GM19395 (cell line): ENCODE measurements around the gene RNF26.

Experiments
- ATAC-seq: cut with Tn5 transposase; IDR thresholded peaks from one replicate; pipeline ENCODE4 v1.9.1; 2021; ENCODE audit warnings: mild to moderate bottlenecking, moderate library complexity; ENCODE audit not compliant: unreplicated experiment

RNF26 gene

DNA sequence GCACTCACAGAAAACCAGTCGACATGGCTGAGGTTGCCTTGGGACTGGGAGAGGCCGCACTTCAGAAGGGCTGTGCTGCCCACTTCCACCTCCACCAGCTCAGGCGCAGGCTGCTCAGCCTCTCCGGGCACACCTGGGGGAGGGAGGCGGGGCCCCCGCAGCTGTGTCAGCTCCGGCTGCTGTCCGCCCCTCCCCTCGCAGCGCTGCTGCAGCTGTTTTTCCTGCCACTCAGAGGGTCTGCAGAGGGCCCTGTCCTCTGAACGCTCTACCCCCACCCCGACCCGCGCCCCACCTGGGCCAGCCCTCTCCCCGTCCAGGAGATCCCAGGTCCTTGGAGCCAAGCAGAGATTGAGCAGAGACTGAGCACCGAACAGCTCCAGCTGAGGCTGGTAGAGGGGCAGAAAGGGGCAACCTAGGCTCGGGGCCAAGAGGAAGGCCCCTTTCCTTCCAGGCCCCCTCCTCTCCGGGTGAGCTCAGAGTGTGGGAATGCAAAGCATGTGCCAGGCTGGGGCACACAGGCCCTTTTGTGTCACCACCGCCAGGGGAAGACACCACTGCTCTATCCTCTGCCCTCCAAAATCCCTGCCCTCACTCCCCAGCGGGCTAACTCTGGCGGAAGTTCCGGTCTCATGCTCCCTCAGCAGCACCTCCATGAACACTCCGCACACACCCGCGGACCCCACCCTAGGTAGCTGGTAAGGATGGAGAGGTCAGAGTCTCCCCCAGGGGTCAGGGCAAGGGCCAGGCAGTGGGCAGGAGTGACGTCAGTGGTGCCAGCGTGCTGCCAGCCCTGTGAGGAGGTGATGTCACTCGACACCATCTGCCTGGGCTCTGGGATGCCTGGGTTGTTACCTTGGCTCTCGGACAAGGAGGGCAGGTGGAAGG lies 19.0 kb upstream of the RNF26 start:
- ATAC-seq = peak; percentile 50

GRCh38 chr11:119316016-119316728 lies 18.2 kb upstream of the RNF26 start:
- no peak for ATAC-seq

- ATAC-seq = no peak
These were observed 17.4 kb upstream of the RNF26 start, which contains the start of gene MCAM for GRCh38 chr11:119316729-119317591. Gene MCAM (minus strand): TSS chr11:119317130. CDS start chr11:119317101, 29 bp downstream.

DNA sequence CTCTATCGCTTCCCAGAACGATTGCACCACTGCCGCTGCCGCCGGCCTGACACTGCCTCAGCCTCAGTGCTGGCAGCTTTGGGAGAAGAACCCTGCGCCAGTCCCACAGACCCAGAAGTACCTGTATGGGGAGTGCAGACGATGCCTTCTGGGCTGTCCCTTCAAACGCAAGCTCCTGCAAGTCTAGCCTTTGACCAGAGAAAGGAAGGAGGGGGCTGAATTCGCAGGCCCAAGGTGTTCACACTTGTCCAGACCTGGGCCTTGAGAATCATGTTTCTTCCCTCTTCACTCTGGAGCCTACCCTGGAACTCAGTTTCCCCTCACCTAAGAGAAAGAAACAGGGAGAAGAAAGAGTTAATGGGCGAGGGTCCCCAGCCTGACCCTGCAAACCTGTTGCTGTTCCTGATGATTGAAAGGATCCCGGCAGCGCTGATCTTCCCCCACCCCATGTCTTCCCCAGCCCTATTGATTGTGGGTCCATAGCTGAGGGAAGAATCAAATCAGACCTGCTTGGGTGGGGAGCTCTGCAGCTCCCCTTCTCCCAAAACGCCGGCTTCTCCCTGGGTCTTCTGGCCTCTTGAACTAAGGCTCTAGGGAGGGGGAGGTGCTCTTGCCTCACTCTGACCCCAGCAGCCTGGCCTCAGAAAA lies 16.6 kb upstream of the RNF26 start:
- ATAC-seq = no peak

DNA sequence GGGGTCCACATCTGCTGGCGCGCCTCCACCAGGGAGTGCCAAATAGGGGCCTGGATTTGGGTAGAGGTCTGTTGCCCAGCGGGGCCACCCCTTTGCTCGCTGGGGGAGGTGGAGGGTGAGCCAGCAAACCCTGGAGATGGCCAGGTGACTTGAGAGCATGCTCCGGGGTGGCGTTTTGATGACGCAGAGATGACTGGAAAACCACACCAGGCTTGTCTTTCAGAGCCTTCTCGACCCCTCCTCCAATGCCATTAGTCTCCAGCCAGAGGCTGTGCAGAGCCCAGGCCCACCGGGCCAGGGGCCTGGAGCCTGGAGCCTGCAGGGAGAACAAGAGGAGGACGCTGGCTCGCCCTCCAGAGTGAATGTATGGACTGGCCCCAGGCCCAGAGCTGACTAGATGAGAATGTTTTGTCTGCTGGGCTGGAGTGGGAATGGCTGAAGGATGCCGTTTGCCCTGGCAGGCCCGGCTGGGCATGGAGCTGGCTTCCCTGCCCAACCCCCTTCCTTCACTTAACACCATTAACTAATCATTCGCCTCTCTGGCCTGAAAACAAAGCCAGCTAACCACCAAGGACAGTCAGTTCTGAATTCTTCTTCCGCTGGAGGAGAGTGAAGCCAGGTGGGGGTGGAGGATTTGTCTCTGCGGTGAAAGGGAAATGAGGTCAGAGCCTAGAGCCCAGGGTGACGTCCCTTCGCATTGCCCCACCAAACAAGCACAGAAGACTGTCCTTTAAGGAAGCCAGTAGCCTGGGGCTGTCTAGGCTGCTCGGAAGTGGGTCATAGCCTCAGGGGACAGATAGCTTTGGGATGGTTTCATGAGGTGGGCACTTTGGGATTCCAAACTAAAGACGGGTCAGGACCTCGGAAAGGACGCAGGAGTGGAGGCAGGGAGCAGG lies 15.8 kb upstream of the RNF26 start:
- no peak for ATAC-seq

- no peak for ATAC-seq
These were observed 15.1 kb upstream of the RNF26 start for GRCh38 chr11:119319136-119319699.

DNA sequence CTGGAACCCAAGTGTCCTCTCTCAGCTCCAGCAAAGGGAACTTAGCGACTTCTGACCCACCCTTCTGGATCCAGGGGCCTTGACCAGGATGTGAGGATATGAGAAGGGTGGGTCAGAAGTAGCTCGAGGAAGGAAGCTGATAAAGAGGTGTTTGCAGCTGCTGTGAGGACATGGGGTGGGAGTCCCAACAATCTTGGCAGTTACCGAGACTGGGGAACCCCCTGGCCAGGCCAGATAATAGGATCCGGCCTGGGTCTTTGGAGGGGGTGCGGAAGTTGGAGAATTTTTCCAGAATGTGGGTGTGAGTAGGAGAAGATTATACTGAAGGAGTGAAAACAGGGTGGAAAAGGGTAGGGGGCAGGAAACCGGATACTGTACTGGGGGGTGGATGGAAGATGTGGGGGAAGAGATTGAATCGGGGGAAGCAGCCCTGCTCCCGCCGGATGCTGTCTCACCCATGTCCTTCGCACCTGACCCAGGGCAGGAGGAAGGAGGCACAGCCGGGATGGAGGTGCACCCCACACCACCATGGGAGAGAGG lies 14.6 kb upstream of the RNF26 start:
- ATAC-seq = no peak

DNA sequence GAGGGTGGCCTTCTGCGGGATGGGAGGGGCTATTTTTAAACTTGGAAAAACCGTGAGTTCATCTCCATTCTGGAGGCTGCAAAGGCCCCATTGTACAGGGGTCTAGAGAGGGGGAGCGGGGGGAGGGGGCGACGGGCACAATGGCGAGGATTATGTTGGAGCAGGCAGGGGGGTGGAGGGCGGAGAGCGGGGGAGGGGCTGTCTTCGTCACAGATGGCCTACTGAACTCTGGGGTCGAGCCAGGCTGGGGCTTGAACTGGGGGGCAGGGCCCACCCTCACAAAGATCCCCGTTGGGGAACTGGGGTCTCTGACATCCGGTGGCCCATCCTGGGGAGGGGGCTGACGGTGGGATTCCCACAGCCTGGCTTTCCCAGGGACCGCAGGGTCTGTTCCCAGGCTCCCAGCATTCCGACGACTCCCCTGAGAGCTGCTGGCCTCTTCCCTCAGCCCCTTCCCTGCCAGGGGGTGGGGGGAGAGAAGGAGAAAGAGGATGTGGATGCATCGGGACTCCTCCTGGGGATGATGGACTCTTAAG lies 14.0 kb upstream of the RNF26 start:
- no peak for ATAC-seq

DNA sequence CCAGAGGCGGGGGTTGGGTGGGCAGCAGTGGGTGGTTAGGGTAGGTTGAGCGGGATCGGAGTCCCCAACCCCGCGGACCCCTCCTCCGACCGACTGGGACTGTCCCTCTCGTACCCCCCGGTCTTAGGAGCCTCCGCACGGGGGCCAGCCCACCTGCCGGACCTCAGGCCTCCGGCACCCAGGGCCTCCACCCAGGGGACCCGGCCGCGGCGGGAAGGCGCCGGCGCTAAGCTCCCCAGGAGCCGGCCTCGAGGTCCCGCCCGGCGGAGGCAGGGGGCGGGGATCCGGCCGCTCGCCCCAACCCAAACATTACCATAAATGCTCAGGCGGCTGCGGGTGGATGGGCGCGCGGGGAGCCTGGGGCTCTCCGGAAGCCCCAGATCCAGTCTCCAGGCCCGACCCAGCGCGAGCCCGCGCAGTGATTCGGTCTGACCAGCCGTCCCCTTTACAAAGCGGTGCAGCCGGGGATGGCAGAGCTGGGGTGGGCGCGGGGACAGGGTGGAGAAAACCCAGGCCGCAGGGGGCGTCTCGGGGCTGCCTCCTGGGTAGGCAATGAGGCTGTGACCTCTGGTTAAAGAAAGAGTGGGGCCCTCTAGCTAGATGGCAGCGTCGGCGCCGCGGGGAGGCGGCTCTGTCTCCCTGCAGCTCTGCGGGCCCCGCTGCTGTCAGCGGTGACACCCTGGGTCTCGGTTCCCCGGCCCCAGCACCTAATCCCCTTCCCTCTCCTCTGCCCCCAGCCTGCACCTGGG lies 13.4 kb upstream of the RNF26 start:
- peak; percentile 58 for ATAC-seq

GRCh38 chr11:119322360-119322739 lies 12.0 kb upstream of the RNF26 start:
- ATAC-seq = no peak

DNA sequence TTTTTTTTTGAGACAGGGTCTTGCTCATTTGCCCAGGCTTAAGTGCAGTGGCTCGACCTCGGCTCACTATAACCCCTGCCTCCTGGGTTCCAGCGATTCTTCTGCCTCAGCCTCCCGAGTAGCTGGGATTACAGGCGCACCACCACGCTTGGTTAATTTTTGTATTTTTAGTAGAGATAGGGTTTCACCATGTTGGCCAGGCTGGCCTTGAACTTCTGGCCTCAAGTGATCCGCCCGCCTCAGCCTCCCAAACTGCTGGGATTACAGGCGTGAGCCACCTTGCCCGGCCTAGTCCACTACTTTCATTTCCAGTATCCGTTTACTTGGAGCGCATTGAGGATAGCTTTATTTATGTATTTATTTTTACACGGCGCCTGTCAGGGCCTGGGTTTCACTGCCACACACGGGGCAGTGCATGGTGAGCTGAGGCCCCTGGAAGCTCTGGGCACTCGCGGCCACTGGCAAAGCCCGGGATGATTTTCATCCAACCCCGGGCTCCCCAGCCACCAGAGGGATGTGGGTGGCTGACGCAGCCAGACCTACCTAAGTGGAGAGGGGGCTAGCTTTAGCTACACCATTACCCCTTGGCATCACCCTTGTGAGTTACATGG lies 11.3 kb upstream of the RNF26 start:
- ATAC-seq = no peak

DNA sequence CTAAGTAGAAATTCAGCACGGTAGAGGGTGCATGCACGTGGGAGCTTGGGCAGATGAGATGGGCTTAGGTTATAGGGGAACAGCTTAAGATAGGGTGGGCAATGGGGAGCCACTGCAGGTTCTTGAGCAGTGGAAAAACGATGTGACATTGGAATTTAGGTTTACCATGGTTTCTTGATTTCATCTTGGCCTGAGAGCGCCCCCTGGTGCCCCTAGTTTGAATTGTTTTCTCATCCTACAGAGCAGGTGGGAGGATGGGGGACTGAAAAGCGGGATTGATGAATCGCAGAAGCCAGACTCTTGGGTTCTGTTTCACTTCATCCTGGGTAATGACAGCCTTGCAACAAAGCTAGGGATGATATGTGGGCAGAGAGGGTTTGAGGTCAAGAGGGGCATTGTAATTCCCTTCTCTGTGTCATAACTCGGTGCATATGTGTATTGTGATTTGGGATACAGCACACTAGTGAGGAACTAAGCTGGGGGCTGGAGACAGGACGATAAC lies 10.7 kb upstream of the RNF26 start:
- ATAC-seq = no peak

DNA sequence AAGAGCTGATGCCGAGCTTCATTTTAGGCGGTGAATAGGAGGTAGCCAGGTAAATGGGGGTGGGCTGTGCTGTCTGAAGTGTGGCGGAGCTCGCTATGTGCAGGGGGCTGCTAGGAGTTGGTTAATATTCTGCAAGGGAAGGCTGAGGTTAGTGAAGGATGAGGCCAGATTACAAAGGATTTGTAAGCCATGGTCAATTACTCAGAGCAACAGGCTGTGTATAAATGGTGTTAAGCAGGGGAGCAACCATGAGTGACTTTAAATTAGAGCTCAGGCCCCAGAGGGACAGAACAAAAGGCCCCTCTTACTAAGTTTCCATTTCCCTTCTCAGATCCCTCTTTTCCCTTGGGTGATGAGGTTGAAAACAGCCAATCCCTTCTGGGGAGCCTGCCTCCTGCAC lies 10.1 kb upstream of the RNF26 start:
- ATAC-seq = no peak

GRCh38 chr11:119329320-119329719 lies 5.0 kb upstream of the RNF26 start:
- no peak for ATAC-seq

- ATAC-seq = no peak
These were observed 4.1 kb upstream of the RNF26 start for GRCh38 chr11:119330237-119330636.

- no peak for ATAC-seq
These were observed 2.1 kb upstream of the RNF26 start for GRCh38 chr11:119332111-119332765.

- no peak for ATAC-seq
These were observed 846 bp downstream of the RNF26 start for GRCh38 chr11:119335091-119335654.
